Chondrocyte (in vitro differentiated cells): ENCODE measurements around the gene ATP5F1C. TPM values are rescaled to one million over a fixed set of nuclear protein-coding genes. Genes with fewer than 3 reads are reported as not detected.

ENCODE experiments used
- DNase-seq: peaks from one replicate; pipeline ENCODE4 v3.0.0; 2021; ENCODE audit warnings: mixed read lengths, low spot score
- H3K27ac Mint-ChIP-seq: one replicate; pipeline ENCODE4 v1.8.0; 2021; ENCODE audit warnings: mild to moderate bottlenecking, moderate library complexity, mixed read lengths; ENCODE audit not compliant: unreplicated experiment
- H3K27me3 Mint-ChIP-seq: 2 replicates; pipeline ENCODE4 v1.8.0; 2021; ENCODE audit warnings: low read depth, mixed read lengths
- H3K36me3 Mint-ChIP-seq: 2 replicates; pipeline ENCODE4 v1.8.0; 2021; ENCODE audit warnings: low read depth, mixed read lengths
- H3K4me1 Mint-ChIP-seq: 2 replicates; pipeline ENCODE4 v1.8.0; 2021; ENCODE audit warnings: low read depth, mild to moderate bottlenecking, mixed read lengths
- H3K4me3 Mint-ChIP-seq: one replicate; pipeline ENCODE4 v1.8.0; 2021; ENCODE audit warnings: mild to moderate bottlenecking, moderate library complexity, mixed read lengths; ENCODE audit not compliant: unreplicated experiment
- H3K9me3 Mint-ChIP-seq: 2 replicates; pipeline ENCODE4 v1.8.0; 2021; ENCODE audit warnings: low read depth, mixed read lengths
- CTCF ChIP-seq: fragments of 200-600 bp; sonication (generic); IDR thresholded peaks from 2 replicates; pipeline ENCODE4 v1.5.0; 2021; ENCODE audit warnings: antibody characterized with exemption, mild to moderate bottlenecking, moderate library complexity
- total RNA-seq: library from RNA; stranded (reverse); gene quantifications from 3 replicates; pipeline ENCODE4 v1.2.1, GENCODE V29; 2021

Gene ATP5F1C
- total RNA-seq, 1 donor from 2014 or later: 136 TPM

- no peaks in the 10 kb centered on the region for H3K27me3 Mint-ChIP-seq
- DNase-seq: no peak
- no peak for TF ChIP-seq CTCF
- H3K36me3 Mint-ChIP-seq: peaks cover 9% of the 10 kb centered on the region
- H3K9me3 Mint-ChIP-seq: peaks cover 14% of the 10 kb centered on the region
- H3K27ac Mint-ChIP-seq: no peak overlapping the region
- H3K4me1 Mint-ChIP-seq: peaks cover 19% of the 10 kb centered on the region
- no peak overlapping the region for H3K4me3 Mint-ChIP-seq
These were observed 69.3 kb downstream of the ATP5F1C start for GRCh38 chr10:7857262-7857661.

Other genes with a start within 250 kb of the ATP5F1C start
- gene ITIH5, start 121.2 kb upstream of the ATP5F1C start, total RNA-seq: 3.4 to 19.5 TPM (median 4.1 TPM) in 3 replicates
- gene ITIH2, start 84.9 kb upstream of the ATP5F1C start, total RNA-seq: 0.87 TPM in 1 of 3 replicates, not detected in the others
- gene KIN, start 184 bp upstream of the ATP5F1C start, total RNA-seq: 11.3 to 15.6 TPM (median 14.2 TPM) in 3 replicates
- 6.2 to 8.6 TPM (median 7.2 TPM) in 3 replicates for gene TAF3, start 30.3 kb downstream of the ATP5F1C start, total RNA-seq